H1 (cell line): ENCODE measurements around the gene CBLN3. TPM values are rescaled to one million over a fixed set of nuclear protein-coding genes. Genes with fewer than 3 reads are reported as not detected.

Experiments used
- CTCF ChIA-PET: fragments of 300-600 bp; sonication (Branson Sonifier 250); formaldehyde crosslinking; loops from one replicate; lab custom pipeline; 2021; ENCODE audit not compliant: partially characterized antibody; lab: Charles Lee
- POLR2A ChIA-PET: fragments of 300-600 bp; sonication (Branson Sonifier 250); formaldehyde crosslinking; loops from one replicate; lab custom pipeline; 2021; ENCODE audit warnings: inconsistent platforms; ENCODE audit not compliant: partially characterized antibody; lab: Charles Lee
- DNase-seq, 2 experiments: peaks; one replicate each; pipeline versions ENCODE4 v3.0.0 to v3.0.0-alpha.2; 2010 to 2022; ENCODE audit warnings: low spot score in 2 of 2, low read depth in 1 of 2, mixed read lengths in 1 of 2
- FAIRE-seq: peaks from 2 replicates; lab custom pipeline; 2011; peaks lifted over from hg19 to GRCh38; lab: Jason Lieb, UNC
- H2AFZ ChIP-seq: 2 replicates; pipeline ENCODE4 v1.8.1; 2012; ENCODE audit warnings: low read length, inconsistent platforms
- H2AK5ac ChIP-seq: 2 replicates; pipeline ENCODE4 v1.6.1; 2013; ENCODE audit warnings: low read depth, low read length
- H2BK120ac ChIP-seq: replicated peaks from 2 replicates; pipeline ENCODE3; 2013; ENCODE audit warnings: low read depth, low read length, inconsistent platforms
- H2BK12ac ChIP-seq: 2 replicates; pipeline ENCODE4 v1.6.1; 2013; ENCODE audit warnings: low read depth, low read length
- H2BK15ac ChIP-seq: 2 replicates; pipeline ENCODE4 v1.6.1; 2013; ENCODE audit warnings: low read length
- H2BK20ac ChIP-seq: 2 replicates; pipeline ENCODE4 v1.6.1; 2013; ENCODE audit warnings: low read length
- H2BK5ac ChIP-seq: 2 replicates; pipeline ENCODE4 v1.6.1; 2013; ENCODE audit warnings: low read depth, low read length
- H3K14ac ChIP-seq: 2 replicates; pipeline ENCODE4 v1.6.1; 2013; ENCODE audit warnings: inconsistent platforms; ENCODE audit not compliant: insufficient read length
- H3K18ac ChIP-seq: 2 replicates; pipeline ENCODE4 v1.6.1; 2013; ENCODE audit warnings: low read length; ENCODE audit errors: extremely low read depth
- H3K23ac ChIP-seq: 2 replicates; pipeline ENCODE4 v1.6.1; 2013; ENCODE audit warnings: inconsistent platforms; ENCODE audit not compliant: insufficient read length
- H3K23me2 ChIP-seq: 2 replicates; pipeline ENCODE4 v1.6.1; 2013; ENCODE audit warnings: low read depth, low read length
- H3K27ac ChIP-seq: 2 replicates; pipeline ENCODE4 v1.6.1; 2011; ENCODE audit warnings: low read depth, low read length, inconsistent platforms
- H3K27me3 ChIP-seq, 4 experiments: replicated peaks in 1 of 4; 1 replicate in 1 of 4; 2 replicates in 3 of 4; pipeline versions ENCODE4 v1.6.1 to v1.8.1; 2011 to 2013; ENCODE audit warnings: low read length in 3 of 4, mild to moderate bottlenecking in 3 of 4, inconsistent platforms in 2 of 4, mixed read lengths in 2 of 4, moderate library complexity in 1 of 4; ENCODE audit not compliant: control insufficient read depth in 3 of 4, insufficient read depth in 3 of 4; ENCODE audit errors: extremely low read depth in 1 of 4
- H3K36me3 ChIP-seq, 4 experiments: 2 replicates each; pipeline versions ENCODE4 v1.6.1 to v1.8.1; 2011 to 2013; ENCODE audit warnings: mild to moderate bottlenecking in 4 of 4, low read length in 3 of 4, moderate library complexity in 2 of 4, control low read depth in 1 of 4, inconsistent platforms in 1 of 4; ENCODE audit not compliant: insufficient read depth in 4 of 4, control insufficient read depth in 2 of 4
- H3K4ac ChIP-seq: replicated peaks from 2 replicates; pipeline ENCODE3; 2013; ENCODE audit warnings: low read length, low read depth, mixed read lengths, inconsistent platforms; ENCODE audit not compliant: insufficient read length
- H3K4me1 ChIP-seq, 4 experiments: replicated peaks in 1 of 4; 1 replicate in 1 of 4; 2 replicates in 3 of 4; pipeline versions ENCODE4 v1.6.1 to v1.8.1; 2011 to 2013; ENCODE audit warnings: low read length in 3 of 4, inconsistent platforms in 2 of 4, mixed read lengths in 1 of 4; ENCODE audit not compliant: insufficient read depth in 4 of 4, control insufficient read depth in 3 of 4
- H3K4me2 ChIP-seq, 2 experiments: 2 replicates each; pipeline versions ENCODE4 v1.6.1 to v1.8.1; 2011 to 2013; ENCODE audit warnings: low read depth in 2 of 2, low read length in 2 of 2, control low read depth in 1 of 2, inconsistent platforms in 1 of 2, mild to moderate bottlenecking in 1 of 2; ENCODE audit not compliant: insufficient read depth in 1 of 2
- H3K4me3 ChIP-seq, 4 experiments: fragments of 200-600, 300-600 bp in 1 of 4; sonication (generic), shearing (Covaris generic), sonication (Bioruptor Twin) in 1 of 4; 2 replicates each; pipeline versions ENCODE4 v1.5.1 to v1.8.1; 2011 to 2016; ENCODE audit warnings: low read length in 4 of 4, low read depth in 3 of 4, control low read depth in 2 of 4, inconsistent platforms in 2 of 4, mild to moderate bottlenecking in 2 of 4, mixed read lengths in 1 of 4, moderate library complexity in 1 of 4; ENCODE audit not compliant: insufficient read depth in 2 of 4; ENCODE audit errors: extremely low read depth in 1 of 4
- H3K56ac ChIP-seq: replicated peaks from 2 replicates; pipeline ENCODE3; 2013; ENCODE audit warnings: low read depth, mild to moderate bottlenecking, mixed read lengths, low read length, inconsistent platforms; ENCODE audit not compliant: insufficient read length
- H3K79me1 ChIP-seq: 2 replicates; pipeline ENCODE4 v1.6.1; 2013; ENCODE audit warnings: low read depth, low read length, control low read depth
- H3K79me2 ChIP-seq, 2 experiments: 2 replicates each; pipeline versions ENCODE4 v1.6.1 to v1.8.1; 2012 to 2013; ENCODE audit warnings: low read length in 2 of 2, mild to moderate bottlenecking in 2 of 2, inconsistent platforms in 1 of 2; ENCODE audit not compliant: insufficient read depth in 2 of 2, control insufficient read depth in 1 of 2
- H3K9ac ChIP-seq, 4 experiments: replicated peaks in 1 of 4; 1 replicate in 1 of 4; 2 replicates in 3 of 4; pipeline versions ENCODE4 v1.6.1 to v1.8.1; 2011 to 2013; ENCODE audit warnings: low read depth in 3 of 4, low read length in 3 of 4, control low read depth in 2 of 4, mild to moderate bottlenecking in 2 of 4, moderate library complexity in 2 of 4, inconsistent platforms in 1 of 4; ENCODE audit errors: extremely low read depth in 1 of 4
- H3K9me3 ChIP-seq, 2 experiments: 2 replicates each; pipeline versions ENCODE4 v1.6.1 to v1.8.1; 2012 to 2013; ENCODE audit warnings: mild to moderate bottlenecking in 2 of 2, moderate library complexity in 2 of 2, control low read depth in 1 of 2, inconsistent platforms in 1 of 2, low read depth in 1 of 2, low read length in 1 of 2, mixed read lengths in 1 of 2; ENCODE audit not compliant: insufficient read depth in 2 of 2
- H4K20me1 ChIP-seq, 2 experiments: replicated peaks in 1 of 2; 2 replicates each; pipeline versions ENCODE3 to v1.8.1; 2011 to 2013; ENCODE audit warnings: inconsistent platforms in 2 of 2, low read length in 2 of 2, mild to moderate bottlenecking in 1 of 2; ENCODE audit not compliant: insufficient read depth in 2 of 2, control insufficient read depth in 1 of 2
- H4K5ac ChIP-seq: 2 replicates; pipeline ENCODE4 v1.6.1; 2013; ENCODE audit warnings: low read length, low read depth, mixed read lengths, inconsistent platforms; ENCODE audit not compliant: insufficient read length
- H4K8ac ChIP-seq: 2 replicates; pipeline ENCODE4 v1.8.0; 2013; ENCODE audit warnings: mild to moderate bottlenecking, moderate library complexity, low read length, inconsistent platforms; ENCODE audit not compliant: insufficient read depth; ENCODE audit errors: extremely low read depth
- H4K91ac ChIP-seq: replicated peaks from 2 replicates; pipeline ENCODE3; 2013; ENCODE audit warnings: low read length, mixed read lengths, inconsistent platforms; ENCODE audit not compliant: insufficient read length
- CTBP2 ChIP-seq: IDR thresholded peaks from 2 replicates; pipeline ENCODE4 v1.7.0; 2011; ENCODE audit warnings: borderline replicate concordance, mild to moderate bottlenecking, moderate library complexity, mixed read lengths, low read length; ENCODE audit not compliant: insufficient read depth, insufficient read length
- KDM4A ChIP-seq: IDR thresholded peaks from one replicate; pipeline ENCODE4 v1.7.1; 2012; ENCODE audit warnings: low read depth, mild to moderate bottlenecking, moderate library complexity, low read length, inconsistent platforms; ENCODE audit not compliant: severe bottlenecking
- TAF1 ChIP-seq: IDR thresholded peaks from 2 replicates; pipeline ENCODE4 v1.6.1; 2011; ENCODE audit warnings: mild to moderate bottlenecking, low read depth, low read length
- TAF7 ChIP-seq: optimal IDR thresholded peaks from 2 replicates; pipeline ENCODE3; 2011; ENCODE audit warnings: low read depth, mild to moderate bottlenecking, inconsistent platforms, low read length, moderate library complexity, borderline replicate concordance
- WGBS, 2 experiments: shearing (Covaris generic) in 1 of 2; methylation state at CpG; one replicate each; pipeline versions ENCODE4 v1.1.6 to v1.1.7; 2013 to 2015; ENCODE audit warnings: low lambda C conversion rate in 2 of 2, mixed read lengths in 2 of 2, inconsistent platforms in 1 of 2, low coverage in 1 of 2, missing lambda C conversion rate in 1 of 2; ENCODE audit not compliant: insufficient replicate concordance in 2 of 2, insufficient coverage in 1 of 2, insufficient read length in 1 of 2; ENCODE audit errors: extremely low coverage in 1 of 2, missing lambda C conversion rate in 1 of 2; 5-methylcytosine and 5-hydroxymethylcytosine counted together
- polyA plus RNA-seq, 7 experiments: library from polyadenylated mRNA; depleted of rRNA in 3 of 7; stranded (reverse) in 5 of 7; unstranded in 2 of 7; fragments of >200 nt in 5 of 7; fragments of 200-250 nt in 2 of 7; gene quantifications; 1 replicate in 5 of 7; 2 replicates in 1 of 7; 4 replicates in 1 of 7; pipeline versions ENCODE4 v1.2.1 to v1.2.3, GENCODE V29; 2011 to 2013; ENCODE audit warnings: missing spikeins in 2 of 7, mixed read lengths in 2 of 7
- total RNA-seq: library from RNA; stranded (reverse); fragmentation: NEBNext Ultra II Directional; extraction: Animal tissue kit (Norgen Biotek cat#: 25700); gene quantifications from 2 replicates; pipeline ENCODE4 v1.2.1, GENCODE V29; 2021
- TF ChIP-seq, protein P1 (sequence below): IDR thresholded peaks from 2 replicates; pipeline ENCODE4 v1.6.1; 2012; ENCODE audit warnings: inconsistent platforms

The CBLN3 gene
- total and polyA plus RNA-seq, 2 of the 8 experiments (the other 6 are each of a cell fraction or from before 2014, with no cell fraction given), result 0.54 to 1.00 TPM

DNA sequence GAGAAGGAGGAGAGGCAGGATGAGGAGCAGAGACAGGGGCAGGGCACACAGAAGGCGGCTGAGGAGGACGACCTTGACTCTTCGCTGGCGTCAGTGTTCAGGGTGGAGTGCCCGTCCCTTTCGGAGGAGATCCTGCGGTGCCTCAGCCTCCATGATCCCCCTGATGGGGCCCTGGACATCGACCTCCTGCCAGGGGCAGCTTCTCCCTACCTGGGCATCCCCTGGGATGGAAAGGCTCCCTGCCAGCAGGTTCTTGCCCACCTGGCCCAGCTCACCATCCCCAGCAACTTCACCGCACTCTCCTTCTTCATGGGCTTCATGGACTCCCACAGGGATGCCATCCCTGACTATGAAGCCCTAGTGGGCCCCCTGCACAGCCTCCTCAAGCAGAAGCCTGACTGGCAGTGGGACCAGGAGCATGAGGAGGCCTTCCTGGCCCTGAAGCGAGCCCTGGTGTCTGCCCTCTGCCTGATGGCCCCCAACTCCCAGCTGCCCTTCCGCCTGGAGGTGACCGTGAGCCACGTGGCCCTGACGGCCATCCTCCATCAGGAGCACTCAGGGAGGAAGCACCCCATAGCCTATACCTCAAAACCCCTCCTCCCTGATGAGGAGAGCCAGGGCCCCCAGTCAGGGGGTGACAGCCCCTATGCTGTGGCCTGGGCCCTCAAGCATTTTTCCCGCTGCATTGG lies 14.6 kb downstream of the CBLN3 start:
- Histone ChIP-seq H3K23me2 (no peaks in the 10 kb centered on the region), H3K79me1 (no peaks in the 10 kb centered on the region), H3K14ac (no peak overlapping the region), H2AFZ (no peak overlapping the region), H3K27me3 (peaks cover 0 to 4% (median 2%) of the 10 kb centered on the region in 4 experiments; a peak in 3 of 7 replicates), H2BK12ac (no peak overlapping the region), H4K5ac (no peak overlapping the region), H2BK15ac (no peak overlapping the region), H4K91ac (no peak overlapping the region), H3K56ac (no peak overlapping the region), H2BK5ac (no peak overlapping the region), H3K36me3 (peaks cover 4 to 11% (median 7%) of the 10 kb centered on the region in 4 experiments; a peak in 5 of 8 replicates), H3K4me2 (no peak overlapping the region), H3K4ac (no peak overlapping the region), H3K23ac (no peak overlapping the region), H3K9ac (no peak overlapping the region), H3K4me1 (no peaks in the 10 kb centered on the region), H3K18ac (no peak overlapping the region), H4K8ac (no peak overlapping the region), H2BK20ac (no peak overlapping the region), H3K4me3 (no peak overlapping the region), H3K79me2 (no peaks in the 10 kb centered on the region), H4K20me1 (no peaks in the 10 kb centered on the region), H2BK120ac (no peak overlapping the region), H3K27ac (no peak overlapping the region)
- CTCF ChIA-PET, result interaction anchor here (0.9 to 9.6 kb wide), 8 partner anchors 11 to 83 kb away, joined by 3 to 101 read pairs (median 41); partner anchors contain the start of genes CBLN3, KHNYN and NYNRIN
- DNase-seq (no peak), FAIRE-seq (no peak)
- 86% methylated on average over 12 of the region's 15 CpGs; no CpG with 5 or more reads in 1 of the 2 experiments for WGBS, 2 experiments
- TF ChIP-seq TAF1 (no peak), KDM4A (no peak), CTBP2 (no peak), TAF7 (no peak)
- TF ChIP-seq, protein P1, sequence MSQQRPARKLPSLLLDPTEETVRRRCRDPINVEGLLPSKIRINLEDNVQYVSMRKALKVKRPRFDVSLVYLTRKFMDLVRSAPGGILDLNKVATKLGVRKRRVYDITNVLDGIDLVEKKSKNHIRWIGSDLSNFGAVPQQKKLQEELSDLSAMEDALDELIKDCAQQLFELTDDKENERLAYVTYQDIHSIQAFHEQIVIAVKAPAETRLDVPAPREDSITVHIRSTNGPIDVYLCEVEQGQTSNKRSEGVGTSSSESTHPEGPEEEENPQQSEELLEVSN, result no peak
- TF ChIP-seq, all 59 proteins: peak for 0
- POLR2A ChIA-PET, result interaction anchor here (6.3 kb wide), 1 partner anchor 14 kb away, joined by 28 read pairs; the partner anchor contains the start of genes CBLN3 and KHNYN
- no peak overlapping the region for H2AK5ac ChIP-seq
- H3K9me3 ChIP-seq, result no peaks in the 10 kb centered on the region
